ENCODE results near the gene BBC3. TPM values are rescaled to one million over a fixed set of nuclear protein-coding genes. Genes with fewer than 3 reads are reported as not detected.

BBC3 gene
- total RNA-seq, 1 donor: 8.4 TPM

- Histone ChIP-seq H3K4me1 (ENCODE audit: insufficient read depth, low read length) (peaks cover 58% of the 10 kb centered on the region), H3K27me3 (ENCODE audit: insufficient read depth, low read length) (no peaks in the 10 kb centered on the region), H3K4me3 (ENCODE audit: low read length) (peak overlapping the region; percentile 63), H3K9me3 (ENCODE audit: low read depth, low read length) (no peaks in the 10 kb centered on the region)
Observed at GRCh38 chr19:47228937-47229675, 1.9 kb downstream of the BBC3 start.

- H3K4me1 ChIP-seq (ENCODE audit: insufficient read depth, low read length): peaks cover 58% of the 10 kb centered on the region
- H3K27me3 ChIP-seq (ENCODE audit: insufficient read depth, low read length): no peaks in the 10 kb centered on the region
- peak overlapping the region; percentile 63 for H3K4me3 ChIP-seq (ENCODE audit: low read length)
- no peaks in the 10 kb centered on the region for H3K9me3 ChIP-seq (ENCODE audit: low read depth, low read length)
Observed at GRCh38 chr19:47228168-47228936, 2.6 kb downstream of the BBC3 start.

- H3K4me1 ChIP-seq (ENCODE audit: insufficient read depth, low read length): peaks cover 57% of the 10 kb centered on the region
- no peaks in the 10 kb centered on the region for H3K27me3 ChIP-seq (ENCODE audit: insufficient read depth, low read length)
Observed at GRCh38 chr19:47227352-47228167, 3.4 kb downstream of the BBC3 start.

GRCh38 chr19:47226426-47227351 lies 4.3 kb downstream of the BBC3 start:
- H3K27me3 ChIP-seq (ENCODE audit: insufficient read depth, low read length): no peaks in the 10 kb centered on the region
- H3K4me1 ChIP-seq (ENCODE audit: insufficient read depth, low read length): peaks cover 48% of the 10 kb centered on the region
- H3K9me3 ChIP-seq (ENCODE audit: low read depth, low read length): no peaks in the 10 kb centered on the region
- H3K4me3 ChIP-seq (ENCODE audit: low read length): peak overlapping the region; percentile 63

More at GRCh38 chr19:47227352-47228167, 3.4 kb downstream of the BBC3 start:
- H3K9me3 ChIP-seq (ENCODE audit: low read depth, low read length): no peaks in the 10 kb centered on the region
- H3K4me3 ChIP-seq (ENCODE audit: low read length): peak overlapping the region; percentile 63

- no peaks in the 10 kb centered on the region for H3K27me3 ChIP-seq (ENCODE audit: insufficient read depth, low read length)
- H3K4me1 ChIP-seq (ENCODE audit: insufficient read depth, low read length): peaks cover 43% of the 10 kb centered on the region
- no peaks in the 10 kb centered on the region for H3K9me3 ChIP-seq (ENCODE audit: low read depth, low read length)
- H3K4me3 ChIP-seq (ENCODE audit: low read length): peak overlapping the region; percentile 63
Observed at GRCh38 chr19:47225746-47226425, 5.1 kb downstream of the BBC3 start.

- H3K4me3 ChIP-seq (ENCODE audit: low read length): no peak overlapping the region
Observed at GRCh38 chr19:47221890-47222289, 9.1 kb downstream of the BBC3 start.

GRCh38 chr19:47221080-47221841 lies 9.7 kb downstream of the BBC3 start:
- Histone ChIP-seq H3K4me1 (ENCODE audit: insufficient read depth, low read length) (peaks cover 6% of the 10 kb centered on the region), H3K9me3 (ENCODE audit: low read depth, low read length) (no peaks in the 10 kb centered on the region), H3K4me3 (ENCODE audit: low read length) (no peak overlapping the region), H3K27me3 (ENCODE audit: insufficient read depth, low read length) (no peaks in the 10 kb centered on the region)

More at GRCh38 chr19:47221890-47222289, 9.1 kb downstream of the BBC3 start:
- H3K27me3 ChIP-seq (ENCODE audit: insufficient read depth, low read length): no peaks in the 10 kb centered on the region
- peaks cover 12% of the 10 kb centered on the region for H3K4me1 ChIP-seq (ENCODE audit: insufficient read depth, low read length)
- no peaks in the 10 kb centered on the region for H3K9me3 ChIP-seq (ENCODE audit: low read depth, low read length)

GRCh38 chr19:47215581-47215980 lies 15.4 kb downstream of the BBC3 start:
- Histone ChIP-seq H3K4me1 (ENCODE audit: insufficient read depth, low read length) (peaks cover 8% of the 10 kb centered on the region), H3K27me3 (ENCODE audit: insufficient read depth, low read length) (no peaks in the 10 kb centered on the region), H3K4me3 (ENCODE audit: low read length) (no peak overlapping the region), H3K9me3 (ENCODE audit: low read depth, low read length) (no peaks in the 10 kb centered on the region)

GRCh38 chr19:47210689-47211316 lies 20.2 kb downstream of the BBC3 start:
- Histone ChIP-seq H3K4me1 (ENCODE audit: insufficient read depth, low read length) (peaks cover 11% of the 10 kb centered on the region), H3K27me3 (ENCODE audit: insufficient read depth, low read length) (no peaks in the 10 kb centered on the region), H3K9me3 (ENCODE audit: low read depth, low read length) (no peaks in the 10 kb centered on the region), H3K4me3 (ENCODE audit: low read length) (no peak overlapping the region)

- Histone ChIP-seq H3K4me3 (ENCODE audit: low read length) (no peak overlapping the region), H3K9me3 (ENCODE audit: low read depth, low read length) (no peaks in the 10 kb centered on the region), H3K27me3 (ENCODE audit: insufficient read depth, low read length) (no peaks in the 10 kb centered on the region), H3K4me1 (ENCODE audit: insufficient read depth, low read length) (peaks cover 11% of the 10 kb centered on the region)
Observed at GRCh38 chr19:47210180-47210490, 20.9 kb downstream of the BBC3 start.

- H3K27me3 ChIP-seq (ENCODE audit: insufficient read depth, low read length): no peaks in the 10 kb centered on the region
- peaks cover 11% of the 10 kb centered on the region for H3K4me1 ChIP-seq (ENCODE audit: insufficient read depth, low read length)
- no peak overlapping the region for H3K4me3 ChIP-seq (ENCODE audit: low read length)
- no peaks in the 10 kb centered on the region for H3K9me3 ChIP-seq (ENCODE audit: low read depth, low read length)
Observed at GRCh38 chr19:47209319-47210179, 21.4 kb downstream of the BBC3 start.

- Histone ChIP-seq H3K27me3 (ENCODE audit: insufficient read depth, low read length) (no peaks in the 10 kb centered on the region), H3K9me3 (ENCODE audit: low read depth, low read length) (no peaks in the 10 kb centered on the region), H3K4me1 (ENCODE audit: insufficient read depth, low read length) (no peaks in the 10 kb centered on the region), H3K4me3 (ENCODE audit: low read length) (no peak overlapping the region)
Observed at GRCh38 chr19:47203254-47203653, 27.7 kb downstream of the BBC3 start.
